NB4 (cell line): ENCODE data around the gene PRUNE2.

ENCODE experiments used
- DNase-seq: peaks from one replicate; pipeline ENCODE4 v3.0.0; 2010; ENCODE audit warnings: low read depth
- H3K4me3 ChIP-seq: one replicate; pipeline ENCODE4 v1.5.1; 2011; ENCODE audit warnings: mild to moderate bottlenecking, low read depth, low read length, moderate library complexity
- CTCF ChIP-seq: IDR thresholded peaks from one replicate; pipeline ENCODE4 v1.5.1; 2012; ENCODE audit warnings: low read depth, low read length
- MAX ChIP-seq: IDR thresholded peaks from 2 replicates; pipeline ENCODE4 v1.6.1; 2011; ENCODE audit warnings: low read depth, low read length
- MYC ChIP-seq: IDR thresholded peaks from 2 replicates; pipeline ENCODE4 v1.6.1; 2011; ENCODE audit warnings: low read depth, low read length
- POLR2A ChIP-seq: IDR thresholded peaks from 2 replicates; pipeline ENCODE4 v1.6.1; 2011; ENCODE audit warnings: mild to moderate bottlenecking; ENCODE audit not compliant: insufficient read length; ENCODE audit errors: extremely low read depth

The PRUNE2 gene

GRCh38 chr9:76897804-76898525, 7.9 kb downstream of the PRUNE2 start:
- TF ChIP-seq CTCF: no peak
- no peak for TF ChIP-seq POLR2A
- TF ChIP-seq MYC: no peak
- TF ChIP-seq MAX: no peak
- no peak for DNase-seq
- H3K4me3 ChIP-seq: no peak overlapping the region

GRCh38 chr9:76896035-76896434, 9.9 kb downstream of the PRUNE2 start:
- DNase-seq: no peak
- TF ChIP-seq CTCF (no peak), MAX (no peak), POLR2A (no peak), MYC (no peak)

GRCh38 chr9:76895186-76895585, 10.7 kb downstream of the PRUNE2 start:
- TF ChIP-seq POLR2A: no peak
- TF ChIP-seq MAX: no peak
- TF ChIP-seq CTCF: no peak
- TF ChIP-seq MYC: no peak
- no peak overlapping the region for H3K4me3 ChIP-seq

More at GRCh38 chr9:76896035-76896434, 9.9 kb downstream of the PRUNE2 start:
- no peak overlapping the region for H3K4me3 ChIP-seq

GRCh38 chr9:76894198-76894597, 11.7 kb downstream of the PRUNE2 start:
- no peak for TF ChIP-seq POLR2A
- TF ChIP-seq MYC: no peak
- no peak for TF ChIP-seq MAX
- TF ChIP-seq CTCF: no peak
- DNase-seq: no peak
- no peak overlapping the region for H3K4me3 ChIP-seq

More at GRCh38 chr9:76895186-76895585, 10.7 kb downstream of the PRUNE2 start:
- no peak for DNase-seq

GRCh38 chr9:76893395-76893932, 12.4 kb downstream of the PRUNE2 start:
- DNase-seq: no peak
- no peak overlapping the region for H3K4me3 ChIP-seq
- TF ChIP-seq POLR2A (no peak), CTCF (no peak), MAX (no peak), MYC (no peak)
